MM.1S (cell line): ENCODE data around the gene AKAP13.

ENCODE experiments used
- EZH2 ChIP-seq: fragments of 300-600 bp; sonication (generic); optimal IDR thresholded peaks from 2 replicates; pipeline ENCODE3; 2017; ENCODE audit warnings: low read depth, mild to moderate bottlenecking, antibody characterized with exemption, low read length, mixed read lengths
- EZH2phosphoT487 ChIP-seq: fragments of 300-600 bp; sonication (generic); IDR thresholded peaks from 2 replicates; pipeline ENCODE4 v1.6.1; 2018; ENCODE audit warnings: antibody characterized with exemption, low read length
- TF ChIP-seq, protein P1 (sequence below): fragments of 300-600 bp; sonication (generic); IDR thresholded peaks from 2 replicates; pipeline ENCODE4 v1.5.1; 2016; ENCODE audit warnings: antibody characterized with exemption, low read length, mixed read lengths

GRCh38 chr15:85543741-85544155, 163.3 kb downstream of the AKAP13 start:
- TF ChIP-seq, protein P1, sequence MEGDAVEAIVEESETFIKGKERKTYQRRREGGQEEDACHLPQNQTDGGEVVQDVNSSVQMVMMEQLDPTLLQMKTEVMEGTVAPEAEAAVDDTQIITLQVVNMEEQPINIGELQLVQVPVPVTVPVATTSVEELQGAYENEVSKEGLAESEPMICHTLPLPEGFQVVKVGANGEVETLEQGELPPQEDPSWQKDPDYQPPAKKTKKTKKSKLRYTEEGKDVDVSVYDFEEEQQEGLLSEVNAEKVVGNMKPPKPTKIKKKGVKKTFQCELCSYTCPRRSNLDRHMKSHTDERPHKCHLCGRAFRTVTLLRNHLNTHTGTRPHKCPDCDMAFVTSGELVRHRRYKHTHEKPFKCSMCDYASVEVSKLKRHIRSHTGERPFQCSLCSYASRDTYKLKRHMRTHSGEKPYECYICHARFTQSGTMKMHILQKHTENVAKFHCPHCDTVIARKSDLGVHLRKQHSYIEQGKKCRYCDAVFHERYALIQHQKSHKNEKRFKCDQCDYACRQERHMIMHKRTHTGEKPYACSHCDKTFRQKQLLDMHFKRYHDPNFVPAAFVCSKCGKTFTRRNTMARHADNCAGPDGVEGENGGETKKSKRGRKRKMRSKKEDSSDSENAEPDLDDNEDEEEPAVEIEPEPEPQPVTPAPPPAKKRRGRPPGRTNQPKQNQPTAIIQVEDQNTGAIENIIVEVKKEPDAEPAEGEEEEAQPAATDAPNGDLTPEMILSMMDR, result no peak
- TF ChIP-seq EZH2 (no peak), EZH2phosphoT487 (no peak)
